Prostate gland (tissue), 2 donors: ENCODE data around the gene LAMB1. TPM values are rescaled to one million over a fixed set of nuclear protein-coding genes. Genes with fewer than 3 reads are reported as not detected.

Experiments
- DNase-seq: peaks from one replicate; pipeline ENCODE4 v3.0.0-alpha.2; 2019; ENCODE audit warnings: low spot score
- H3K27ac ChIP-seq, 2 donors: fragments of 200-600 bp; sonication (generic); 2 replicates each; pipeline ENCODE4 v1.5.1; 2017 to 2019
- H3K27me3 ChIP-seq: fragments of 200-600 bp; sonication (generic); replicated peaks from 2 replicates; pipeline ENCODE4 v1.5.1; 2019; ENCODE audit not compliant: insufficient read depth
- H3K36me3 ChIP-seq, 2 donors: fragments of 200-600 bp; sonication (generic); 1 replicate in 1 of 2; 2 replicates in 1 of 2; pipeline versions ENCODE4 v1.5.1 to v1.8.1; 2017 to 2019
- H3K4me1 ChIP-seq: fragments of 200-600 bp; sonication (generic); replicated peaks from 2 replicates; pipeline ENCODE4 v1.5.1; 2019
- H3K4me3 ChIP-seq, 2 donors: fragments of 200-600 bp; sonication (generic); 2 replicates each; pipeline ENCODE4 v1.5.1; 2017 to 2019
- H3K9me3 ChIP-seq: fragments of 200-600 bp; sonication (generic); 2 replicates; pipeline ENCODE4 v1.5.1; 2017
- POLR2A ChIP-seq: fragments of 450-650 bp; IDR thresholded peaks from one replicate; pipeline ENCODE4 v1.6.1; 2016; ENCODE audit warnings: antibody characterized with exemption, mild to moderate bottlenecking
- POLR2AphosphoS5 ChIP-seq: sonication (generic); formaldehyde crosslinking; IDR thresholded peaks from one replicate; pipeline ENCODE4 v1.6.1; 2017; ENCODE audit warnings: antibody characterized with exemption
- WGBS: methylation state at CpG from one replicate; pipeline ENCODE4 v1.1.5; 2018; 5-methylcytosine and 5-hydroxymethylcytosine counted together
- intact Hi-C: fragments of 100-400 bp; cut with DNase I; formaldehyde crosslinking; loops from one replicate; pipeline ENCODE4 v1.14.2; 2022
- total RNA-seq, 2 donors: library from RNA; depleted of rRNA; stranded (reverse); fragments of >200 nt; gene quantifications; one replicate each; pipeline ENCODE4 v1.1.0, GENCODE V29; 2016
- TF ChIP-seq, protein P1 (sequence below), 4 experiments: fragments of 200-600 bp in 2 of 4; fragments of 450-650 bp in 2 of 4; sonication (generic) in 2 of 4; IDR thresholded peaks; 1 replicate in 3 of 4; 2 replicates in 1 of 4; pipeline ENCODE4 v1.5.1; 2016 to 2019; ENCODE audit warnings: antibody characterized with exemption in 4 of 4, mild to moderate bottlenecking in 2 of 4, moderate library complexity in 2 of 4

Gene LAMB1
- total RNA-seq, 2 donors from 2014 or later = 15.5 to 64.1 TPM

DNA sequence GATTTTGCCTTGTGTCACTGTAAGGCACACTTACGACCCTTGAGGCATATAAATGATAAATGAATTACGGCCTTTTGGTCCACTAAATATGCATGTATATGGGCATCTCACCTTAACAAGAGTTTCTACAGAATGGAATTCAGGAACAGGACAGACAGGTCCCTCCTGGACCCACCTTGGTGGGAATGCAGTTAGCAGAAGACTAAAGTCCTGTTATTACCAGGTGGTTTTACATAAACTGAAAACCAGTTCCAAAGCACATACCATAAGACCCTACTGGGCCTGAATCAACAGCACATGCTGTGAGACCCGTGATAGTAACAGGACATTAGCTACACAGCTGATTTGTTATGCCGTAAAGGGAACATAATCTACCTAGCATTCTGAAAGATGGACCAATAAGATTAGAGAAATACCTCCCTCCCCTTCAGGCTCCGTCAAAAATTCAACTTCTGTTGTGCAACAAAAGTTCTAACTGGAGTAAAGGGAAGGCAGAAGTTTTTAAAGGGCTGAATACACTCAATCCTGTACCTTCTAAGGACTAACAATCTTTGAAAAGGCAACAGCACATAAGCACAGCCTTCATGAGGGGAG lies 24.0 kb downstream of the LAMB1 start:
- no peak for DNase-seq
- Histone ChIP-seq H3K27me3 (no peaks in the 10 kb centered on the region), H3K4me1 (no peaks in the 10 kb centered on the region), H3K9me3 (no peaks in the 10 kb centered on the region), H3K27ac (no peak overlapping the region), H3K36me3 (no peaks in the 10 kb centered on the region), H3K4me3 (no peak overlapping the region)
- intact Hi-C loops = no loop called here
- TF ChIP-seq, protein P1, sequence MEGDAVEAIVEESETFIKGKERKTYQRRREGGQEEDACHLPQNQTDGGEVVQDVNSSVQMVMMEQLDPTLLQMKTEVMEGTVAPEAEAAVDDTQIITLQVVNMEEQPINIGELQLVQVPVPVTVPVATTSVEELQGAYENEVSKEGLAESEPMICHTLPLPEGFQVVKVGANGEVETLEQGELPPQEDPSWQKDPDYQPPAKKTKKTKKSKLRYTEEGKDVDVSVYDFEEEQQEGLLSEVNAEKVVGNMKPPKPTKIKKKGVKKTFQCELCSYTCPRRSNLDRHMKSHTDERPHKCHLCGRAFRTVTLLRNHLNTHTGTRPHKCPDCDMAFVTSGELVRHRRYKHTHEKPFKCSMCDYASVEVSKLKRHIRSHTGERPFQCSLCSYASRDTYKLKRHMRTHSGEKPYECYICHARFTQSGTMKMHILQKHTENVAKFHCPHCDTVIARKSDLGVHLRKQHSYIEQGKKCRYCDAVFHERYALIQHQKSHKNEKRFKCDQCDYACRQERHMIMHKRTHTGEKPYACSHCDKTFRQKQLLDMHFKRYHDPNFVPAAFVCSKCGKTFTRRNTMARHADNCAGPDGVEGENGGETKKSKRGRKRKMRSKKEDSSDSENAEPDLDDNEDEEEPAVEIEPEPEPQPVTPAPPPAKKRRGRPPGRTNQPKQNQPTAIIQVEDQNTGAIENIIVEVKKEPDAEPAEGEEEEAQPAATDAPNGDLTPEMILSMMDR (IDR thresholded peaks at IDR 0.05) = no peak
- TF ChIP-seq POLR2A (no peak), POLR2AphosphoS5 (no peak)
- WGBS = 84% methylated on average over 5 of the region's 5 CpGs

DNA sequence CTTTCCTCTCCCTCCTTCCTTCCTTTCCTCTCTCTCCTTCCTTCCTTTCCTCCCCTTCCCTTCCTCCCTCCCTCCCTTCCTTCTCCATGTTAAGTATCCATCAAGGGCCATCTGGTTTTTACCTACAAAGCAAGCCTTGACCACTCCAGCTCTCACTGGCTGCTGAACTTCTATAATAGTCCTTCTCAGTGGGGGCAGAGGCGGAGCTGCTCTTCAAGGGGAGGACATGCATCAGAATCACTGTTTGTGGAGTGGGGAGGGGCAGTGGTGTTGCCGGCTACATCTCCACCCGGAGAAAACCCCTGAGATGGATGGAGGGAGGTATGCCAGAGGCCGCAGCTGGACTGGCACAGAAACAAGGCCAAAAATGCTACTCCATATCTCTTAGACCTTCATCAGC lies 25.9 kb downstream of the LAMB1 start:
- Histone ChIP-seq H3K4me1 (no peaks in the 10 kb centered on the region), H3K27me3 (no peaks in the 10 kb centered on the region), H3K36me3 (no peaks in the 10 kb centered on the region), H3K4me3 (no peak overlapping the region), H3K9me3 (no peaks in the 10 kb centered on the region), H3K27ac (no peak overlapping the region)
- no peak for TF ChIP-seq POLR2A
- TF ChIP-seq POLR2AphosphoS5 = no peak
- TF ChIP-seq, protein P1 (IDR thresholded peaks at IDR 0.05) = no peak
- no peak for DNase-seq
- intact Hi-C loops = no loop called here
- WGBS = 88% methylated on average over 4 of the region's 4 CpGs

DNA sequence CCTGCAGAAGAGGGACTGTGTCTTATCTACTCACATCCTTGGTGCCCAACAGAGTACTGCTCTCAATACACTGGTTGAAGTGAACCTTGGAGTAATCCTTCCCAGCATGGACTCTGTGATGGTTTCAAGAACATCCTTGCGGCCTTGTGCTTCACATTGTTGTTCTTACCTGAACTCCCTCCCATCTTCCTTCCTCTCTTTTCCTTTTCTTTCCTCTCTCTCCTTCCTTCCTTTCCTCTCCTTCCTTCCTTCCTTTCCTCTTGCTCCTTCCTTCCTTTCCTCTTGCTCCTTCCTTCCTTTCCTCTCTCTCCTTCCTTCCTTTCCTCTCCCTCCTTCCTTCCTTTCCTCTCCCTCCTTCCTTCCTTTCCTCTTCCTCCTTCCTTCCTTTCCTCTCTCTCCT lies 26.3 kb downstream of the LAMB1 start:
- no peak overlapping the region for H3K27ac ChIP-seq

DNA sequence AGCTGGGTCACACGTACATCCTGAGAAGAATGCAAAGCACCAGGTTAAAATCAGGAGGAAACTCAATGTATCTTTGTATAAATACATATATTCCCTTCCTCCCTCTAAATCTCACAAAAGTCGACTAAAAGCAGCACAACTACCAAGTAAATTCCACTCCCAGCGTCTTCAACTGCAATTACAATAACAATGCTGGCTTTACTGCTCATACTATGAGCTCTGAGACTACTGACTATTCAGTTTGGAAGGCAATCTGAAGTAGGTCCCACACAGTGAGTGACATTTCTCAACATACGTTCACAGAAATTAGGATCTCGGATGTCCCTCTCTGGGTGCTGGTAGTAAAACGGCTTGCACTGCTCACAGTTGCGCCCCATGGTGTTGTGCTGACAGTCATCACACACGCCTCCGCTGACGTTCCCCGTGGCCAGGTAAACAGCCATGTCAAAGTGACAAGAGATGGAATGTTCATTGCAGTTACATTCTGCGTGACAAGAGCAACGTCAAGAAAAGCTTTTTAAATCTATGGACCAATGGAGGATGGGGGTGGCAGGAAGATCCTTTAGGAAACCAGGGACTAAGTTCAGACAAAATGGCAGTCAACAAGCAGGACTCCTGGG lies 27.5 kb downstream of the LAMB1 start:
- Histone ChIP-seq H3K9me3 (no peaks in the 10 kb centered on the region), H3K36me3 (no peaks in the 10 kb centered on the region), H3K4me3 (no peak overlapping the region), H3K4me1 (no peaks in the 10 kb centered on the region), H3K27me3 (no peaks in the 10 kb centered on the region), H3K27ac (no peak overlapping the region)
- intact Hi-C loops = no loop called here
- 89% methylated on average over 13 of the region's 13 CpGs for WGBS
- DNase-seq = no peak
- TF ChIP-seq POLR2AphosphoS5 (no peak), POLR2A (no peak)
- TF ChIP-seq, protein P1 (IDR thresholded peaks at IDR 0.05) = no peak

More for the DNA sequence above, 26.3 kb downstream of the LAMB1 start:
- no peaks in the 10 kb centered on the region for H3K4me1 ChIP-seq
- no peaks in the 10 kb centered on the region for H3K9me3 ChIP-seq
- H3K27me3 ChIP-seq = no peaks in the 10 kb centered on the region
- no peaks in the 10 kb centered on the region for H3K36me3 ChIP-seq
- intact Hi-C loops = no loop called here
- WGBS = 100% methylated on average over 1 of the region's 1 CpG
- H3K4me3 ChIP-seq = no peak overlapping the region
- DNase-seq = no peak
- no peak for TF ChIP-seq POLR2A
- no peak for TF ChIP-seq POLR2AphosphoS5
- TF ChIP-seq, protein P1 (IDR thresholded peaks at IDR 0.05) = no peak

DNA sequence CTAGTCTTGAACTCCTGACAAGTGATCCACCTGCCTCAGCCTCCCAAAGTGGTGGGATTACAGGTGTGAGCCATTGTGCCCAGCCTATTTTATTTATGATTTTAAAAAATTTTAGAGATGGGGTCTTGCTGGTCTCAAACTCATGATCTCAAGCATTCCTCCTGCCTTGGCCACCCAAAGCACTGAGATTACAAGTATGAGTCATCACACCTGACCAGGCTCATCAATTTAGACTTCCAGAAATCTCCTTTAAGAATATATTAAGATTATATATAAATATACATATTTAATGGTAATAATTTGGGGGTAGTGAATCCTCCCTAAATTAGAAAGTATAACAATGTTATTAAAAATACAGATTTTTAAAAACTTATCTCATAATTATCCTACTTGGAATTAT lies 29.1 kb downstream of the LAMB1 start:
- no peak for DNase-seq
- no peak overlapping the region for H3K4me3 ChIP-seq
- intact Hi-C loops = no loop called here
- no peaks in the 10 kb centered on the region for H3K9me3 ChIP-seq
- no peaks in the 10 kb centered on the region for H3K4me1 ChIP-seq
- no peaks in the 10 kb centered on the region for H3K36me3 ChIP-seq
- H3K27ac ChIP-seq = peak overlapping the region; percentile 46 to 49
- TF ChIP-seq POLR2AphosphoS5 (no peak), POLR2A (no peak)
- TF ChIP-seq, protein P1 (IDR thresholded peaks at IDR 0.05) = no peak
- H3K27me3 ChIP-seq = no peaks in the 10 kb centered on the region
